HG03039 (cell line): Measurements from ENCODE around the gene WDR72.

ENCODE experiments used
- ATAC-seq: cut with Tn5 transposase; IDR thresholded peaks from one replicate; pipeline ENCODE4 v1.9.1; 2021; ENCODE audit warnings: mild to moderate bottlenecking, moderate library complexity; ENCODE audit not compliant: unreplicated experiment

Gene WDR72

GRCh38 chr15:53611145-53611920, 148.1 kb downstream of the WDR72 start:
- no peak for ATAC-seq

GRCh38 chr15:53591041-53591440, 168.4 kb downstream of the WDR72 start:
- no peak for ATAC-seq

- no peak for ATAC-seq
These were observed 169.1 kb downstream of the WDR72 start for GRCh38 chr15:53590380-53590779.

GRCh38 chr15:53589520-53590057, 169.9 kb downstream of the WDR72 start:
- no peak for ATAC-seq

- ATAC-seq, result no peak
These were observed 170.7 kb downstream of the WDR72 start for GRCh38 chr15:53588773-53589172.

GRCh38 chr15:53586799-53587198, 172.7 kb downstream of the WDR72 start:
- ATAC-seq, result peak; percentile 62

- no peak for ATAC-seq
These were observed 177.9 kb downstream of the WDR72 start for GRCh38 chr15:53581513-53581912.

GRCh38 chr15:53580366-53580765, 179.1 kb downstream of the WDR72 start:
- no peak for ATAC-seq

GRCh38 chr15:53576841-53577240, 182.6 kb downstream of the WDR72 start:
- no peak for ATAC-seq

GRCh38 chr15:53573091-53573490, 186.4 kb downstream of the WDR72 start:
- no peak for ATAC-seq

GRCh38 chr15:53569751-53570480, 189.5 kb downstream of the WDR72 start:
- no peak for ATAC-seq

- ATAC-seq, result no peak
These were observed 192.6 kb downstream of the WDR72 start for GRCh38 chr15:53566912-53567311.

GRCh38 chr15:53565721-53566120, 193.7 kb downstream of the WDR72 start:
- ATAC-seq, result no peak

GRCh38 chr15:53564647-53565046, 194.8 kb downstream of the WDR72 start:
- ATAC-seq, result no peak

GRCh38 chr15:53563627-53564026, 195.8 kb downstream of the WDR72 start:
- ATAC-seq, result no peak

- no peak for ATAC-seq
These were observed 199.8 kb downstream of the WDR72 start for GRCh38 chr15:53559364-53560277.

- ATAC-seq, result no peak
These were observed 201.1 kb downstream of the WDR72 start for GRCh38 chr15:53558384-53558783.

- ATAC-seq, result no peak
These were observed 204.2 kb downstream of the WDR72 start for GRCh38 chr15:53555226-53555625.

GRCh38 chr15:53549697-53550305, 209.7 kb downstream of the WDR72 start:
- no peak for ATAC-seq

- no peak for ATAC-seq
These were observed 211.2 kb downstream of the WDR72 start for GRCh38 chr15:53548236-53548635.
